HepG2 (cell line): ENCODE results near the gene EOGT. TPM values are rescaled to one million over a fixed set of nuclear protein-coding genes. Genes with fewer than 3 reads are reported as not detected.

Experiments used
- ARID5B ChIP-seq: IDR thresholded peaks from 2 replicates; pipeline ENCODE4 v1.4.0; 2020; ENCODE audit warnings: mild to moderate bottlenecking, missing genetic modification reagents
- ATF7 ChIP-seq, 2 experiments: fragments of 450-650 bp in 1 of 2; sonication (generic) in 1 of 2; formaldehyde crosslinking in 1 of 2; IDR thresholded peaks; 2 replicates each; pipeline versions ENCODE4 v1.4.0 to v1.6.1; 2016 to 2020; ENCODE audit warnings: antibody characterized with exemption in 1 of 2, mild to moderate bottlenecking in 1 of 2, missing genetic modification reagents in 1 of 2
- ESRRA ChIP-seq: sonication (generic); formaldehyde crosslinking; IDR thresholded peaks from 2 replicates; pipeline ENCODE4 v1.5.1; 2020; ENCODE audit warnings: mild to moderate bottlenecking, low read depth, missing genetic modification reagents
- ETS1 ChIP-seq: sonication (generic); formaldehyde crosslinking; IDR thresholded peaks from 2 replicates; pipeline ENCODE4 v1.4.0; 2020; ENCODE audit warnings: missing genetic modification reagents
- HMGA1 ChIP-seq: sonication (generic); formaldehyde crosslinking; conservative IDR thresholded peaks from 2 replicates; pipeline ENCODE4 v1.4.0; 2020; ENCODE audit warnings: missing genetic modification reagents
- HNRNPL ChIP-seq: fragments of 200-400 bp; formaldehyde crosslinking; IDR thresholded peaks from 2 replicates; pipeline ENCODE4 v1.6.1; 2017; ENCODE audit warnings: mild to moderate bottlenecking, low read depth, low read length
- NR1H2 ChIP-seq: sonication (generic); formaldehyde crosslinking; IDR thresholded peaks from 2 replicates; pipeline ENCODE4 v1.8.1; 2022; ENCODE audit warnings: low read depth, missing genetic modification reagents, borderline replicate concordance
- POGZ ChIP-seq: sonication (generic); formaldehyde crosslinking; IDR thresholded peaks from 2 replicates; pipeline ENCODE4 v1.4.0; 2020; ENCODE audit warnings: mild to moderate bottlenecking, missing genetic modification reagents
- PRDM15 ChIP-seq: sonication (generic); formaldehyde crosslinking; IDR thresholded peaks from 2 replicates; pipeline ENCODE4 v1.4.0; 2020; ENCODE audit warnings: missing genetic modification reagents
- SP140L ChIP-seq: sonication (generic); formaldehyde crosslinking; IDR thresholded peaks from 2 replicates; pipeline ENCODE4 v1.4.0; 2020; ENCODE audit warnings: missing genetic modification reagents, borderline replicate concordance
- YEATS2 ChIP-seq: sonication (generic); formaldehyde crosslinking; IDR thresholded peaks from 2 replicates; pipeline ENCODE4 v1.4.0; 2020; ENCODE audit warnings: missing genetic modification reagents, borderline replicate concordance
- ZNF205 ChIP-seq: IDR thresholded peaks from 2 replicates; pipeline ENCODE4 v1.6.1; 2018; ENCODE audit warnings: missing biosample characterization, missing genetic modification reagents
- ZNF557 ChIP-seq: sonication (generic); formaldehyde crosslinking; IDR thresholded peaks from 2 replicates; pipeline ENCODE4 v1.4.0; 2020; ENCODE audit warnings: missing genetic modification reagents
- polyA plus RNA-seq, 8 experiments: library from polyadenylated mRNA; depleted of rRNA in 3 of 8; stranded (reverse) in 7 of 8; unstranded in 1 of 8; fragments of >200 nt; fragmentation: Illumina TruSeq in 4 of 8; extraction: Trizol in 4 of 8; gene quantifications; 2 replicates each; pipeline versions ENCODE4 v1.2.1 to v1.2.3, GENCODE V29; 2011 to 2016; ENCODE audit warnings: low read depth in 4 of 8, missing spikeins in 1 of 8, mixed read lengths in 1 of 8; ENCODE audit not compliant: insufficient read depth in 1 of 8
- total RNA-seq, 5 experiments: library from RNA; depleted of rRNA; stranded (reverse); fragments of >200 nt; fragmentation: Illumina TruSeq; extraction: Trizol; gene quantifications; 2 replicates each; pipeline ENCODE4 v1.2.3, GENCODE V29; 2016; ENCODE audit warnings: low read depth in 1 of 5
- TF ChIP-seq, protein P1 (sequence below): sonication (generic); formaldehyde crosslinking; IDR thresholded peaks from 2 replicates; pipeline ENCODE4 v1.9.0; 2021; ENCODE audit warnings: missing genetic modification reagents, borderline replicate concordance
- TF ChIP-seq, protein P2 (sequence below): sonication (generic); formaldehyde crosslinking; IDR thresholded peaks from 2 replicates; pipeline ENCODE4 v1.8.0; 2022; ENCODE audit warnings: missing genetic modification reagents, mild to moderate bottlenecking, borderline replicate concordance

The EOGT gene
- total and polyA plus RNA-seq, 2 of the 13 experiments (the other 11 are each of a cell fraction or from before 2014, with no cell fraction given) = 4.5 to 18.6 TPM

DNA sequence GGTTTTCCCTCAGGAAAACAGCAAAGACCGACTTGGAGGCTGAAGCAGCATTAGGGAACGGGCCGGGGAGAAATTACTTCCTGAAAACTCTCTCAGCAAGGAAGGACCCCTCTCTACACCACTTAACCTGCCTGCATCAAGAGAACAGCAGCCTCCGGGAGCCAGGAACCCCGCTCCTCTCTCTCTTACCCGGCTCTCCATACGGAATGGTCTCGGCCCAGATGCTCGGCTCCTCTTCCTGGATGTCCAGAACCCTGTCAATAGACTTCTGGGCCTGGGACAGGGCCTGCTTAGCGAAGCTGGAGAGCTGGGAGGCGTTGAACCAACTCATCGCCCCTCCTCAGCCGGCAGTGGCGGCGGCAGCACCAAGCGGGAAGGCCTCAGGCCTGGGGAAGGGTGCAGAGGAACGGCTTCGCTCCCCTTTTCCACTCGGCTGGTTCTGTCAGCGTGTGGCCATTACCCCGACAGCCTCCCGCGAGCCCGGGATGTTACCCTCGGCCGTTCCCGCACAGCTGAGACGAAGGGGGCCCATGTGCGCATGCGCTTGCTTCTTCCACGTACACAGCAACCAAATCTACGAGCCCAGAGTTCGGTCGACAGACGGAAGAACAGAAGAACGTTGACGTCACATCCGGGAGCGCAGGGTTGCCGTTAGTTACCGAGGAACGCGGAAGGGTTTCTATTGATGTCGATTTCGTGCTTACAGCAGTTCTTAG, 38.4 kb upstream of the EOGT start, which contains the start of gene TMF1 (continued):
- TF ChIP-seq ARID5B (CRISPR knock-in tag) (peak; percentile 36), ETS1 (CRISPR knock-in tag) (no peak), ESRRA (0 out of 2 replicates have a peak, but pooled peaks have one; percentile 16), YEATS2 (CRISPR knock-in tag) (peak; percentile 84), POGZ (CRISPR knock-in tag) (0 out of 2 replicates have a peak, but pooled peaks have one; percentile 49), HNRNPL (no peak), ATF7 (IDR thresholded peaks at IDR 0.05) (peak; percentile 73), ATF7 (CRISPR knock-in tag; IDR thresholded peaks at IDR 0.05) (0 out of 2 replicates have a peak, but pooled peaks have one; percentile 19), SP140L (peak; percentile 66; the same call in 1 of the 2 replicates), ZNF205 (no peak), ZNF557 (CRISPR knock-in tag) (0 out of 2 replicates have a peak, but pooled peaks have one; percentile 50), NR1H2 (CRISPR knock-in tag) (no peak), HMGA1 (no peak), PRDM15 (no peak)
- TF ChIP-seq, protein P1, sequence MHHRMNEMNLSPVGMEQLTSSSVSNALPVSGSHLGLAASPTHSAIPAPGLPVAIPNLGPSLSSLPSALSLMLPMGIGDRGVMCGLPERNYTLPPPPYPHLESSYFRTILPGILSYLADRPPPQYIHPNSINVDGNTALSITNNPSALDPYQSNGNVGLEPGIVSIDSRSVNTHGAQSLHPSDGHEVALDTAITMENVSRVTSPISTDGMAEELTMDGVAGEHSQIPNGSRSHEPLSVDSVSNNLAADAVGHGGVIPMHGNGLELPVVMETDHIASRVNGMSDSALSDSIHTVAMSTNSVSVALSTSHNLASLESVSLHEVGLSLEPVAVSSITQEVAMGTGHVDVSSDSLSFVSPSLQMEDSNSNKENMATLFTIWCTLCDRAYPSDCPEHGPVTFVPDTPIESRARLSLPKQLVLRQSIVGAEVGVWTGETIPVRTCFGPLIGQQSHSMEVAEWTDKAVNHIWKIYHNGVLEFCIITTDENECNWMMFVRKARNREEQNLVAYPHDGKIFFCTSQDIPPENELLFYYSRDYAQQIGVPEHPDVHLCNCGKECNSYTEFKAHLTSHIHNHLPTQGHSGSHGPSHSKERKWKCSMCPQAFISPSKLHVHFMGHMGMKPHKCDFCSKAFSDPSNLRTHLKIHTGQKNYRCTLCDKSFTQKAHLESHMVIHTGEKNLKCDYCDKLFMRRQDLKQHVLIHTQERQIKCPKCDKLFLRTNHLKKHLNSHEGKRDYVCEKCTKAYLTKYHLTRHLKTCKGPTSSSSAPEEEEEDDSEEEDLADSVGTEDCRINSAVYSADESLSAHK = no peak
- TF ChIP-seq, protein P2, sequence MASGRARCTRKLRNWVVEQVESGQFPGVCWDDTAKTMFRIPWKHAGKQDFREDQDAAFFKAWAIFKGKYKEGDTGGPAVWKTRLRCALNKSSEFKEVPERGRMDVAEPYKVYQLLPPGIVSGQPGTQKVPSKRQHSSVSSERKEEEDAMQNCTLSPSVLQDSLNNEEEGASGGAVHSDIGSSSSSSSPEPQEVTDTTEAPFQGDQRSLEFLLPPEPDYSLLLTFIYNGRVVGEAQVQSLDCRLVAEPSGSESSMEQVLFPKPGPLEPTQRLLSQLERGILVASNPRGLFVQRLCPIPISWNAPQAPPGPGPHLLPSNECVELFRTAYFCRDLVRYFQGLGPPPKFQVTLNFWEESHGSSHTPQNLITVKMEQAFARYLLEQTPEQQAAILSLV (CRISPR knock-in tag) = 0 out of 2 replicates have a peak, but pooled peaks have one; percentile 48
